Muscle layer of colon (tissue), 2 donors: Measurements from ENCODE around the gene ZBED1.
"Not testable (repeated sequence)": the region's sequence is repeated elsewhere in the genome, so short reads cannot be mapped to it uniquely, and the experiment has no call there.

Source experiments
- H3K27ac ChIP-seq: one replicate; pipeline ENCODE4 v1.7.0; 2013; ENCODE audit warnings: low read depth, mild to moderate bottlenecking, low read length, moderate library complexity
- H3K27me3 ChIP-seq, 2 donors: one replicate each; pipeline ENCODE4 v1.7.0; 2013; ENCODE audit warnings: low read length in 2 of 2, mild to moderate bottlenecking in 2 of 2; ENCODE audit not compliant: insufficient read depth in 2 of 2, control insufficient read depth in 1 of 2
- H3K36me3 ChIP-seq: one replicate; pipeline ENCODE4 v1.7.0; 2013; ENCODE audit warnings: mild to moderate bottlenecking, low read length; ENCODE audit not compliant: insufficient read depth
- H3K4me1 ChIP-seq: one replicate; pipeline ENCODE4 v1.7.0; 2013; ENCODE audit warnings: mild to moderate bottlenecking, low read length; ENCODE audit not compliant: insufficient read depth
- H3K4me3 ChIP-seq, 2 donors: one replicate each; pipeline ENCODE4 v1.7.0; 2013; ENCODE audit warnings: low read length in 2 of 2, low read depth in 1 of 2, mild to moderate bottlenecking in 1 of 2, moderate library complexity in 1 of 2
- H3K9ac ChIP-seq: one replicate; pipeline ENCODE4 v1.7.0; 2013; ENCODE audit warnings: low read length
- H3K9me3 ChIP-seq: one replicate; pipeline ENCODE4 v1.7.0; 2013; ENCODE audit warnings: mild to moderate bottlenecking, low read length
- donor health status: abdominal sarcoma.
- donor health status: Adenocarcinoma of cecum.

Gene ZBED1

DNA sequence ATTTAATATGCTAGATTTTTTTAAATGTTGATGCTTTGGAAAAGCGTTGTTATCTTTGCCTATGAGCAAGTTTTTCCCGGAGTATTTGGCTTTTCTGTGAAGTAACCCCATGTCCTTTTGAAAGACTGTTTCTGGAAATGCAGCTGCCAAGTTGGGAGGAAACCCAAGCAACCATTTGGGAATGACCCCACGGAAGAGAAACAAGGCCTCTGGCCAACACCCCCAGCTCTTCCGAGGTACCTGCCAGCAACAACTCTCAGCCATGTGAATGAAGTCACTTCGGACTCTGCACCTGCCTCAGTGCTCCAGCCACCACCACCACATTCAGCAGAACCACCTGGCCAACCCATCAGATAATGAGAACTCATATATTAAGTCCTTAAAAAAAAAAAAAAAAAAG is 36.2 kb upstream of the ZBED1 start:
- Histone ChIP-seq H3K27me3 (no peaks in the 10 kb centered on the region), H3K9ac (no peak overlapping the region), H3K4me1 (no peaks in the 10 kb centered on the region), H3K36me3 (no peaks in the 10 kb centered on the region), H3K27ac (no peak overlapping the region), H3K9me3 (no peaks in the 10 kb centered on the region), H3K4me3 (no peak overlapping the region)

DNA sequence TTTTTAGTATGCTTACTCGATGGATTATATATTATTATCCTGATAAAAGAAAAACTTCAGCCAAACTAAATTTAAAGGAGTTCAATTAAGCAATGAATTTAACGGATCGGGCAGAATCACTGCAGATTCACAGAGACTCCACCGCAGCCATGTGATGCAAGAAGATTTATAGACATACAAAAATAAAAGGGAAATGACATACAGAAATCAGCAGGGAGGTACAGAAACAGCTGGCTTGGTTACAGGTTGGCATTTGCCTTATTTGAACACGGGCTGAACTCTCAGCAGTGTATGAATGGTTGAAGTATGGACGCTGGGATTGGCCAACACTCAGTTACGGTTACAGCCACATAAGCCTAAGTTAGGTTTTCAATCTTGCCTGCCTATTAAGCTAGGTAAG is 35.4 kb upstream of the ZBED1 start:
- no peaks in the 10 kb centered on the region for H3K4me1 ChIP-seq
- no peaks in the 10 kb centered on the region for H3K9me3 ChIP-seq
- no peaks in the 10 kb centered on the region for H3K27me3 ChIP-seq
- H3K4me3 ChIP-seq: no peak overlapping the region
- H3K36me3 ChIP-seq: no peaks in the 10 kb centered on the region
- no peak overlapping the region for H3K9ac ChIP-seq
- H3K27ac ChIP-seq: no peak overlapping the region

- H3K9me3 ChIP-seq, H3K4me3 ChIP-seq, H3K4me1 ChIP-seq, H3K27ac ChIP-seq, H3K27me3 ChIP-seq, H3K36me3 ChIP-seq, H3K9ac ChIP-seq: not testable (repeated sequence)
These were observed 33.7 kb upstream of the ZBED1 start for GRCh38 chrX:2534261-2535021.

GRCh38 chrX:2533424-2533823 is 32.6 kb upstream of the ZBED1 start:
- Histone ChIP-seq H3K27ac (no peak overlapping the region), H3K4me1 (no peaks in the 10 kb centered on the region), H3K27me3 (no peaks in the 10 kb centered on the region), H3K4me3 (no peak overlapping the region), H3K9me3 (no peaks in the 10 kb centered on the region), H3K9ac (no peak overlapping the region), H3K36me3 (no peaks in the 10 kb centered on the region)

GRCh38 chrX:2526390-2526789 is 25.6 kb upstream of the ZBED1 start:
- H3K27ac ChIP-seq: no peak overlapping the region
- H3K27me3 ChIP-seq: no peaks in the 10 kb centered on the region
- no peaks in the 10 kb centered on the region for H3K4me1 ChIP-seq
- no peaks in the 10 kb centered on the region for H3K9me3 ChIP-seq
- H3K36me3 ChIP-seq: no peaks in the 10 kb centered on the region
- no peak overlapping the region for H3K4me3 ChIP-seq
- H3K9ac ChIP-seq: no peak overlapping the region

DNA sequence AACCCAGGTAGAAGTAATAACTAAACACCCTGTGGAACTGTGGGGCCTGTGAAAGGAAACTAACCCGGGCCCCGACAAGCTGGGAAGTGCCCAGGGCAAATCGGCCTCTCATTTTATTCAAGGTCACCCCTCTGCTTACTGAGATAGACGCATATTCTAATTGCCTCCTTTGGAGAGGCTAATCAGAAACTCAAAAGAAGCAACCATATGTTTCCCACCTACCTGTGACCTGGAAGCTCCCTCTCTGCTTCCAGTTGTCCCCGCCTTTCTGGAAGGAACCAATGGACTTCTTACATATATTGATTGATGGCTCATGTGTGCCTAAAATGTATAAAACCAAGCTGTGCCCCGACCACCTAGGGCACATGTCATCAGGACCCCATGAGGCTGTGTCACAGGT is 23.1 kb upstream of the ZBED1 start:
- H3K4me3 ChIP-seq: no peak overlapping the region
- H3K27ac ChIP-seq: no peak overlapping the region
- no peak overlapping the region for H3K9ac ChIP-seq
- H3K9me3 ChIP-seq: no peaks in the 10 kb centered on the region
- no peaks in the 10 kb centered on the region for H3K36me3 ChIP-seq
- no peaks in the 10 kb centered on the region for H3K27me3 ChIP-seq
- no peaks in the 10 kb centered on the region for H3K4me1 ChIP-seq

DNA sequence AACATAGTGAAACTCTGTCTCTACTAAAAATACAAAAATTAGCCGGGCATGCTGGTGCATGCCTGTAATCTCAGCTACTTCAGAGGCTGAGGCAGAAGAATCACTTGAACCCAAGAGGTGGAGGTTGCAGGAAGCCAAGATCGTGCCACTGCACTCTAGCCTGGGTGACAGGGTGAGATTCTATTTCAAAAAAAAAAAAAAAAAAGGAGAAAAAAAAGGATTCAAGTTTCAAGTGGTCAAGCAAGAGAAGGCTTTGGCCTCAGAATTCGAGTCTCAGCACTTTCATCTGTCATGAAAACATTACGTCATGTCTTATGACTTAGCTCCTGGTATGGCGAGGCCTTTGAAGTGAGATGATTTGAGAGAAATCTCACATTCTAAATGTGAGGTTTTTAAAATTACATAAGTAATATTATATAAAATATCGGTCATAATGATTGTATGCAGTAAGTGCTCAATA is 21.2 kb upstream of the ZBED1 start:
- H3K27ac ChIP-seq: no peak overlapping the region

DNA sequence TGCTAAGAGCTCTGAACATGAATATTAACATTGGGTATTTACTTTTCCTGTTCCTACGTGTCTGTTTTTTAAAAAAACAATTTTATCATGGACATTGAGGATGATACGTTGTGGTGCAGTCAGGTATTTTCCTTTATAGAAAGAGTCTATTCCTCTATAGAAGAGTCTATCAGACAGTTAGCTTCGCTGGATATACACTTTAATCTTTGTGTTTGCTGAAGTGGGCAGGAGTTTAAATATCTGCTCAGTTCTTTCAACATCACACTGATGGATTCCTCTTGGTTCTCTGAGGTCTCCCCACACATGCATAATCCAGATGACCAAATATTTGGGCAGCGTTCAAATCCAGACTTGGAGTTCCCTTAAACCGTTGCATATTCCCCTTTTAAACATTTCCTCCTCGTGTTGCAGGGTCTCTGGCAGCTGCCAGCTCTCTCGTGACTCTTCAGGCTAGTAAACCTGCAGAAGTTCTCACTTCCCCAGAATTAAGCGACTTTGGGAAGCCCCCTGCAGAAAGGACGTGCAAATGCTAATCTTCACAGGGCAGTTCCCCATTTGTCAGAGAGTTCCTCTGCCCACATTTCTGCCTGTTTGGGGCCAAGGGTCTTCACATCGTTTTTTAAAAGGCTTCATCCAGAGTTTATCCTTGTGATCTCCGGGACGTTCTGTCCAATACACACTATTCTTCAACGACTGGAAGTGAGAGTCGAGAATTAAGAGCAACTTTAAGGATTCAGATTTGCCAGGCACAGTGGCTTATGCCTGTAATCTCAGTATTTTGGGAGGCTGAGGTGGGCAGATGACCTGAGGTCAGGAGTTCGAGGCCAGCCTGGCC is 20.5 kb upstream of the ZBED1 start:
- Histone ChIP-seq H3K4me1 (no peaks in the 10 kb centered on the region), H3K27ac (no peak overlapping the region), H3K9me3 (no peaks in the 10 kb centered on the region), H3K4me3 (no peak overlapping the region), H3K36me3 (no peaks in the 10 kb centered on the region), H3K27me3 (no peaks in the 10 kb centered on the region), H3K9ac (no peak overlapping the region)

More for the DNA sequence above, 21.2 kb upstream of the ZBED1 start:
- Histone ChIP-seq H3K4me1 (no peaks in the 10 kb centered on the region), H3K9me3 (no peaks in the 10 kb centered on the region), H3K27me3 (no peaks in the 10 kb centered on the region), H3K9ac (no peak overlapping the region), H3K4me3 (no peak overlapping the region), H3K36me3 (no peaks in the 10 kb centered on the region)

DNA sequence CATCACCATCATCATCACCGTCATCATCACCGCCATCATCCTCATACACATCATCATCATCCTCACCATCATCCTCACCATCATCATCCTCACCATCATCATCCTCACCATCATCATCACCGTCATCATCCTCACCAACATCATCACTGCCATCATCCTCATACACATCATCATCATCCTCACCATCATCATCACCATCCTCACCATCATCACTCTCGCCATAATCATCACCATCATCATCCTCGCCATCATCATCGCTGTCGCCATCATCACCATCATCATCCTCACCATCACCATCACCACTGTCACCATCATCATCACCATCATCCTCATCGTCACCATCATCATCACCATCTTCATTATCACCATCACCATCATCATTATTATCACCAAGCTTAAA is 19.8 kb upstream of the ZBED1 start:
- Histone ChIP-seq H3K9ac (no peak overlapping the region), H3K4me1 (no peaks in the 10 kb centered on the region), H3K27ac (no peak overlapping the region), H3K9me3 (no peaks in the 10 kb centered on the region), H3K36me3 (no peaks in the 10 kb centered on the region), H3K4me3 (no peak overlapping the region), H3K27me3 (no peaks in the 10 kb centered on the region)

DNA sequence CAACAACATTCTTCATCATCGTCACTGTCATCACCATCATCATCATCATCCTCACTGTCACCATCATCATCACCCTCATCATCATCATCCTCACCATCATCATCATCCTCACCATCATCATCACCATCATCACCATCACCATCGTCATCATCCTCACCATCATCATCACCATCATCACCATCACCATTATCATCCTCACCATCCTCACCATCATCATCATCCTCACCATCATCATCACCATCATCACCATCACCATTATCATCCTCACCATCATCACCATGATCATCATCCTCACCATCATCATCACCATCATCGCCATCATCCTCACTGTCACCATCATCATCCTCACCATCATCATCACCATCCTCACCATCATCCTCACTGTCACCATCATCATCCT is 18.9 kb upstream of the ZBED1 start:
- not testable (repeated sequence) for H3K27ac ChIP-seq, H3K9ac ChIP-seq, H3K36me3 ChIP-seq, H3K9me3 ChIP-seq, H3K27me3 ChIP-seq, H3K4me3 ChIP-seq, H3K4me1 ChIP-seq

GRCh38 chrX:2517055-2517454 is 16.3 kb upstream of the ZBED1 start:
- no peaks in the 10 kb centered on the region for H3K27me3 ChIP-seq
- H3K4me1 ChIP-seq: no peaks in the 10 kb centered on the region
- H3K9ac ChIP-seq: no peak overlapping the region
- H3K4me3 ChIP-seq: no peak overlapping the region
- no peaks in the 10 kb centered on the region for H3K9me3 ChIP-seq
- H3K36me3 ChIP-seq: no peaks in the 10 kb centered on the region
- H3K27ac ChIP-seq: no peak overlapping the region
